Measurements from ENCODE around the gene TEKTIP1.
A peak's percentile ranks its signal among the peaks of the same experiment; 100 is the strongest.
"Not testable (repeated sequence)": the region's sequence is repeated elsewhere in the genome, so short reads cannot be mapped to it uniquely, and the experiment has no call there.

TEKTIP1 gene

DNA sequence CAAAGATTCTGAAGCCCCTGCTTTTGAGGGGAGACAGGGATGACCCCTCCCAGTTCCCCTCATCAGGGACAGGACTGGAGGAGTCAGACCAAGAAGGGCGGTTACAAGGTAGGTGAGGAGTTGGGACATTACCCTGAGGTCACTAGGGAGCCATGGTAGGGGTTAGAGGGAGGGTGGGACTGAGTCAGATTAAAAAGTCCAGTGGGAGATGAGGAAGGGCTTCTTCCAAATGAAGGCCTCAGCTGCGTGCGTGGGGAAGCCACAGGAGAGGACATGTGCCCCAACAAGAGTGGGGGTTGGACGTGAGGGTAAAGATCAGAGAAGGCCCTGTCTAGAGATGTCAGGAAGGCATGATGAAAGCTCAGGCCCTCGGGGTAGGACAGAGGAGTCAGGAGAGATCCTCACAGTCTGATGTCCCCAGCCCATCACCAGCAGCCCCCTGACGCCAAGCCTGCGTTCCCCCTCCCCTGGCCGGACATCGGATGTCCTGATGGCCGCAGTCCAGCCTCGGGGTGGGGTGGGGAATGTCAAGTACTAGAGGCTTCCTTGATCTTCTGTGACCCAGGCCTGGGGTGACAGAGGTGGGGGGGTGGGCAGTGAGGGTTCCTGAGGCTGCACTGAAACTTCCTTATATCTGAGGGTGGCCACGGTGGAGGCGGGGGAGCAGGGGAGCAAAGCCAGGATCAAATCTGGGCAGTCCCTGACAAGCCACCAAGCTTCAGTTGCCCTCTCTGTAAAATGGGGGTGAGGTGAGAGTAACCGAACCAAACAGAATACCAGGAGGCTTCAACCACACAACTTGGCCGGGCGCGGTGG, 24.9 kb downstream of the TEKTIP1 start:
- DNase-seq, result no peak

DNA sequence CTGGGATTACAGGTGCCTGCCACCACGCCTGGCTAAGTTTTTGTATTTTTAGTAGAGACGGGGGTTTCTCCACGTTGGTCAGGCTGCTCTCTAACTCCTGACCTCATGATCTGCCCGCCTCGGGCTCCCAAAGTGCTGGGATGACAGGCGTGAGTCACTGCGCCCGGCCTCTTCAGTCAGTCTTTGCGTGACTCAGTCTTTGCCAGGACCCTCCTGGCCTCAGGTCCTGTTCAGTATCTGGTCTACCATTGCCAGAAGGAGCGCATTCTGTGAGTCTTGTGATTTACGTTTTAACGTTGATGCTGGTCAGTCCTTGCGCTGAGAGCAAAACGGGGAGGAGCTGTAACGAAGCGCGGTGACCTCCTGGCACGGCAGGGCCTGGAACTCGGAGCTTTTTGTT, 26.2 kb downstream of the TEKTIP1 start:
- no peak for DNase-seq

DNA sequence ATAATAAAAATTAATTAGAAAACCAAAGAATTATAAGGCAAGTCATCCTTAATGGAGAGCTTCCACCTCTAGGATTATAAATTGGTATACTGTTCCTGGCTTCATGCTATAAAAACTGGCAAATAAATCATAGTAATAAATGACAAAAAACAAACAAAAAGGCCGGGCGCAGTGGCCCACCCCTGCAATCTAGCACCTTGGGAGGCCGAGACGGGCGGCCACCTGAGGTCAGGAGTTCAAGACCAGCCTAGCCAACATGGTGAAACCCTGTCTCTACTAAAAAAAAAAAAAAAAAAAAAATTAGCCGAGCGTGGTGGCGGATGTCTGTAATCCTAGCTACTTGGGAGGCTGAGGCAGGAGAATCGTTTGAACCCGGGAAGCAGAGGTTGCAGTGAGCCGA, 31.1 kb downstream of the TEKTIP1 start:
- DNase-seq, result not testable (repeated sequence)

DNA sequence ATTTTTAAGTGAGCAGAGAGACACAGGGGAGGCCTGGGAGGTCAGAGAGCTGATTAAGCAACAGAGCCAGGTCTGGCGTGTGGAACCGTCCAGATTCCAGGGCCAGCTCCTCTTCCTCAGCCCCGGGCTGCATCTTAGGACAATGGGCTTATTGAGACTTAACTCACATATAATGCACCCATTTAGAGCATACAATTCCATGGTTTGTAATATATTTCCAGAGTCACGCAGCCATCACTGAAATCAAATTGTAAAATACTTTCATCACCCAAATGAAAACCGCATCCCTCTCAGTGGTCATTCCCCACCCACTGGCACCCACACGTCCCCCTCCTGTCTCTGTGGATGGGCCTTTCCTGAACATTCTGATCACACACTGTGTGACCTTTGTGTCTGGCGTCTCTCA, 31.6 kb downstream of the TEKTIP1 start:
- DNase-seq, result no peak

DNA sequence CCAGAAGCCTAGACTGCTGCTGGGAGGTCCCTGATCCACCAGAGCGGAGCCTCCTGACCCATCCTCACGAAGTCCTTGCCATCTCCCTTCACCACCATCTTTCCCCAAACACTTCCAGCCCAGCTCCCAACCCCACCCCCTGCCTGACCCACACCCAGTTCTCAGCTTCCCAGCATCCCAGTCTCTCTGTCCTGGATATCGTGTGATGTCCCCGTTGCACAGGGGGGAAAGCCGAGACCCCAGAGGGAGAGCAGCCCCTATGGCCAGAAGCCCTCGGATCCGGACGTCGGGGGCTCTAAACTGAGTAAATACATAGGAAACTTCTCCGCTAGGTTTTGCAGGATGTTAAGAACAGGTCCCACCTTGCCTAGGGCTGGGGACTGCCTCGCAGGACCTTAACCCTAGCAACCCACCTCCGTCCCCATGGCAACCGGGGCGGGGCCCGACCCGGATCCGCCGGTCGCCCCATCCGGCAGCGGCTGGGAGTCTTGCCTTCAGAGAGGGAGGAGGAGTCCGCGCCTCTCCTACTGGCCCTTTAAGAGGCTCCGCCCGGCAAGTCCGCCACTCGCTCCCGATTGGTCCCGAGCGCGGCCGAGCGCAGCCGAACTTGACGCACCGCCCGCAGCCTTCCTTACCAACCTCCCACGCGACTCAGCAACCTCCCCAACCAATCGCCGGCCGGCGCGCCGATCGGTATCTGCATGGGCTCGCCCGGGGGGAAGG, 33.3 kb downstream of the TEKTIP1 start:
- DNase-seq, result peak; percentile 100

DNA sequence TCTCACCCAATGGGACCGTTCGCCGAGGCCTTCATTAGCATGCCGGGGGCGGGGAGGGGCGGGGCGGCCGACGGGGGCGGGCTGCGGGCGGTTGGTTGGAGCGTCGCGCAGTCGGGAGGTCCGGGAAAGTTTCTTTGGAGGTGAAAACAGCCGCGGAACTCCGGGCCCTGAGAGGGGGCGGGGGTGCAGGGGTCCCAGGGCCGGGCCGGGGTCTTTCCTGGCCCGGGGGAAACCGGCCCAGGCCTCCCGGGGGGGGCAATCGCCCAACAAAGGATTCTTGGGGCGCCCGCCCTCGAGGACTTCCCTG, 33.8 kb downstream of the TEKTIP1 start, which contains the start of gene HMG20B:
Gene HMG20B, plus strand, starts transcription at position 90 of the 307 bp plus-strand sequence. CDS start 366 bp downstream, outside the sequence.
- DNase-seq, result no peak

DNA sequence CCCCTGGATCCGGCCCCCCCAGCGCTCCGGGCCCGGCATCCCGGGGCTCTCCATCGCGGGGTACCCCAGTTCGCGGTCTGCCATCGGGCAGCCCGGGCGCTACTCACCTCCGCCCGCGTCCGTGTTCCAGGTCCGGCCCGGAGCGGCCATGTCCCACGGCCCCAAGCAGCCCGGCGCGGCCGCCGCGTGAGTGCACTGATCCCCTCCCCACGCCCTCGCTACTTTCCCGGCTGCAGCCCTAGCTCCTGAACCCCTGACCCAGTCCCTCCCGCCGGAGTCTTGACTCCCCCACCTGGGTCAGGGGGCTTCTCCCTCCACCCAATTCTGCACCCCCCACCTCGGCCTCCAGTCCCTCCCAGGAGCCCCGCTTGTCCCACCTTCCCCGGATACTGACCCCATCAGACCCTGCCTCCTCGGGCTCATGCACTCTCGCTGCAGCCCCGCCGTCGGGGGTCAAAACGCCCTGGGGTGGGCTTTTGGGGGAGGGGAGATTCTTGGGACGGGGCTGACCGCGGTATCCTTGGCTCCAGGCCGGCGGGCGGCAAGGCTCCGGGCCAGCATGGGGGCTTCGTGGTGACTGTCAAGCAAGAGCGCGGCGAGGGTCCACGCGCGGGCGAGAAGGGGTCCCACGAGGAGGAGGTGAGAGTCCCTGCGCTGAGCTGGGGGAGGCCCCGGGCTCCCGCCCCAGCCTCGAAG, 34.3 kb downstream of the TEKTIP1 start:
- DNase-seq, result peak; percentile 26

DNA sequence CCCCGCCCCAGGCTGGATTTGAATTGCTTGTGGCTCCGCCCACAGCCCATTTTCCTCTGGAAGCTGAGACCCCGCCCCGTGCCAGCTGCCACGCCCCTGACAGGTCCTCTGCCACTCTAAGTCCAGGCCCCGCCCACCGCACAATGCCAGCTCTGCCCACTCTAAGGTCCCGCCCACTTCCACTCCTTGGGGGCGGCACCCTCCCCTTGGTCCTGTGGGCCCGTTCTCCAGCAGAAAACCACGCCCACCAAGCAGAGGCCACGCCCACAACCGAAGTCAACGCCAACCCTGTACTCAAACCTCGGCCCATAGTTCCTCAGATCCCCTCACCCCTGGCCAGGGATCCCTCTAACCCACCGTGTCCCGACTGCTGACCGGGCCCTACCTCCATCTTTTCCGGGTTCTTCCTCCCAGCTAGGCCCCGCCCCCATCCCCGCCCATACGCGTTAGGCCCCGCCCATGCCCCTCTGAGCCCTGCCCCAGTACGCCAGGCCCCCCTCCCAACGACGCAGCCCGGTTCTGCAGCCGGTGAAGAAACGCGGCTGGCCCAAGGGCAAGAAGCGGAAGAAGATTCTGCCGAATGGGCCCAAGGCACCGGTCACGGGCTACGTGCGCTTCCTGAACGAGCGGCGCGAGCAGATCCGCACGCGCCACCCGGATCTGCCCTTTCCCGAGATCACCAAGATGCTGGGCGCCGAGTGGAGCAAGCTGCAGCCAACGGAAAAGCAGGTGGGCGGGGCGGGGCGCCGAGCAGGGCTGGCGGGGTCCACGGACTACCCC, 35.1 kb downstream of the TEKTIP1 start:
- peak; percentile 97 for DNase-seq

DNA sequence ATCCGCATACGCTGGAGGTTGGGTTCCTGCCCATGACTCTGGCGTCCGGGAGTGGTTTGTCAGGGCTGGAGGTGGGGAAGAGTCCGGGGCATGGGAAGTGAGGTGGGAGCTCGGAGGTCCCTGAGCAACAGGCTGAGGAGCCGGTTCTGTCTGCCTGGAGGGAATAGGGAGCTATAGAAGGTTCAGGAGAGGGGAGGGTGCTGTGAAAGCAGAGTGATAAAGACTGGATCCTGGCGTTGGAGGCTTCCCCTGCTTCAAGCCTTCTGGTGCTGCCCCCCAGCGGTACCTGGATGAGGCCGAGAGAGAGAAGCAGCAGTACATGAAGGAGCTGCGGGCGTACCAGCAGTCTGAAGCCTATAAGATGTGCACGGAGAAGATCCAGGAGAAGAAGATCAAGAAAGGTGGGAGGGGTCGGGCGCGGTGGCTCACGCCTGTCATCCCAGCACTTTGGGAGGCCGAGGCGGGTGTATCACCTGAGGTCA, 36.3 kb downstream of the TEKTIP1 start:
- DNase-seq, result peak; percentile 34

DNA sequence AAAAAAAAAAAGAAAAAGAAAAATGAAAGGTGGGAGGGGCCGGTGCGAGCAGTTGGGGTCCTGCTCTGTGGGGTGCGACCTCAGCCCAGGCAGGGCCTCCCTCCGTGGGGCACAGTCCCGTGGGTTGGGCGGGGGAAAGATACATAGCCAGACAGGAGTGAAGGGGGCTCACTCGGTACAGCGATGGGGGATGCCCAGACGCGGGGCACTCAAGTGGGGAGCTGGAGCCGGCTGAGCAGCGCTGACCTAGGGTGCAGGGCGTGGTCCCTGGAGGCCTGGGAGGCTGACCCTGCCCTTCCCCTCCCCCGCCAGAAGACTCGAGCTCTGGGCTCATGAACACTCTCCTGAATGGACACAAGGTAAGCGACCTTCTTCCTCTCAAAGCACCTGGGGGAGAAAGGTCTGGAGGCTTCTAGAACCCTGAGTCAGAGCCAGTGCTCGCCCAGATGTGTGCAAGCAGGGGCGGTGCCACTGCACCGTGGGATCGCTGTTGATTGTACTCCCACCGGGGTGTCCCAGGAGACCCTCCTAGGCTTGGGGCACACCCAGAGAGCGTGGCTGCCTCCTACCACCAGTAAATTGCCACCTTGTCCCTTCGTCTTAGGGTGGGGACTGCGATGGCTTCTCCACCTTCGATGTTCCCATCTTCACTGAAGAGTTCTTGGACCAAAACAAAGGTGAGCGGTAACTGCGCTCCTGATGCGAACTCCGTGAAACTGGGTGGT, 37.1 kb downstream of the TEKTIP1 start:
- no peak for DNase-seq

DNA sequence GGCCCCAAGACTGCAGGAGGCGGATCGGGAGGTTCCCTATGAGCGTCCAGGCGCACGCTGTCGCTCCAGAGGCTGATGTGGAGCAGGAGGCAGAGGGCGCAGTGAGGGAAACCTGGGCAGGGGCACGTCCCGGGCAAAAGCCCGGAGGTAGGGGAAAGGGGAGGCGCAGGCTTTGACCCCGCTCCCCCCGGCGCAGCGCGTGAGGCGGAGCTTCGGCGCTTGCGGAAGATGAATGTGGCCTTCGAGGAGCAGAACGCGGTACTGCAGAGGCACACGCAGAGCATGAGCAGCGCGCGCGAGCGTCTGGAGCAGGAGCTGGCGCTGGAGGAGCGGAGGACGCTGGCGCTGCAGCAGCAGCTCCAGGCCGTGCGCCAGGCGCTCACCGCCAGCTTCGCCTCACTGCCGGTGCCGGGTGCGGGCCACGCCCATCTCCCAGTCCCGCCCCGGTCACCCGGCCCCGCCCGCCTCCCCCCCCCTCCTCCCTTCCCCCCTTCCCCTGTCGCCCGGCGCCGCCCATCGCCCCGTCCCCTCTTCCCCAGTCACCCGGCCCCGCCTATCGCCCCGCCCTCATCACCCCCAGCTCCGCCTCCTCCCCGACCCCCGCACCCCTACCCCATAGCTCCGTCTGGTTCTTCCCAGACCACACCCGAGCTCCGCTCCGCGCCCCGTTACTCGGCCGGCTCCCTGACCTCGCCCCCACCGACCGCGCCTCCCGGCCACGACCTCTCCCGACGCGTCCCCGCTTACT, 37.9 kb downstream of the TEKTIP1 start:
- no peak for DNase-seq

DNA sequence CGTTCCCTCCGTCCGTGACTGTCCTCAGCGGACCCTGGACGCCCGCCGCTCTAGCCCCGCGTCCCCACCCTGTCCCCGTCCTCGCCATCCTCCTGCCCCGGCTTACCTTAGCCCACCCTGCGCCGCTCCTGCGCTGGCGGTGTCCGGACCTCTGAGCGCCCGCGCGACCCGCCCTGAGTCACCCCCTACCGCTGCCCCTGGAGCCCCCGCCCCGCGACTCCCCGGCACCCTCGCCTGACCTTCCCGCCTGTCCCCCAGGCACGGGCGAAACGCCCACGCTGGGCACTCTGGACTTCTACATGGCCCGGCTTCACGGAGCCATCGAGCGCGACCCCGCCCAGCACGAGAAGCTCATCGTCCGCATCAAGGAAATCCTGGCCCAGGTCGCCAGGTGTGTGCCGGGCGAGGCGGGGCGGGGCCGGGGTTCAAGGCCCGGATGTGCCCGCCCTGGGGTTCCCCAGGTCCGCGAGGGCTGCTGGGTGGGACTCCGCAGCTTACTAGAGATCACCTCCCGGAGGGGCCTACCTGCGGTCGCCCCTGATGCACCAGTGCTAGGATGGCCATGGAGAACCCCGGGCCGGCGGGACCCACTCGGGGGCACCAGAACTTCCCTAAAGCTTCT, 38.9 kb downstream of the TEKTIP1 start:
- DNase-seq, result no peak

DNA sequence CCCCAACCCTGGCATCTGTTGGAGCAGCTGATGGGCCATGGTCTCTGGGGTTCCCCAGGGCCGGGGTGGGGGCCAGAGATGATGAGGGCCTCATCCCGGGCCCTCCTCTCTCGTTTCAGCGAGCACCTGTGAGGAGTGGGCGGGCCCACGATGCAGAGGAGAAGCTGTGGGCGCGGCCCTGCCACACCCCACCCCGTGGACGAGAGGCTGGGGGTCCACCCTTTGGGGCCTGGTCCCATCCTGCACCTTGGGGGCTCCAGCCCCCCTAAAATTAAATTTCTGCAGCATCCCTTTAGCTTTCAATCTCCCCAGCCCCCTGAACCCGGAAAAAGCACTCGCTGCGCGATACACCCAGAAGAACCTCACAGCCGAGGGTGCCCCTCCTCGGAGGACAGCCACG, 39.4 kb downstream of the TEKTIP1 start:
- DNase-seq, result no peak

DNA sequence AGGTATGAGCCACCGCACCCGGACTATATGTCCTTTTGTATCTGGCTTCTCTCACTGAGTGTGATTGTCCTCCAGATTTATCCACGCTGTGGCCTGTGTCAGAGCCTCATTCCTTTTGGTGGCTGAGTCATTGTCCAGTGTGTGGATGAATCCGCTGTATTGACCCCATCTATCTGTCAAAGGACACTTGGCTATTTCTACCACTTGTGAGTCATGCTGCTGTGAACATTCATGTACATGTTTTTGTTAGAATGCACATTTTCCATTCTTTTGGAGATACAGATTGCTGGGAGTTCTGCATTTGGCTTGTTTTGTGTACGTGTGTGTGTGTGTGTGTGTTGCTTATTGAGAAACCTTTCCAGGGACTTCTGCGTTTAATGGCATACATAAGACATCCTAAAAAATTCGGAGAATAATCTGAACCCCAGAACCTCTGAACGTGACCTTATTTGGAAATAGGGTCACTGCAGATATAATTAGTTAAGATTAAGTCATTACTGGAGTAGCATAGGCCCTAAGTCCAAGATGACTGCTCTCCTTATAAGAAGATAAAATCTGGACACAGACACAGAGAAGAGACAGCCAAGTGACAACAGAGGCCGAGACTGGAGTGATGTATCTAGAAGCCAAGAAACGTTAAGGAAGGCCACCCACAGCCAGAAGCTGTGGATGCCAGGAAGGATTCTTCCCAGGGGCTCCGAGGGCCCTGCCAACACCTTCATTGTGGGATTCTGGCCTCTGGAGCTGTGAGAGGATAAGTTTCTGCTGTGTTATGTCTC, 41.4 kb downstream of the TEKTIP1 start:
- no peak for DNase-seq

DNA sequence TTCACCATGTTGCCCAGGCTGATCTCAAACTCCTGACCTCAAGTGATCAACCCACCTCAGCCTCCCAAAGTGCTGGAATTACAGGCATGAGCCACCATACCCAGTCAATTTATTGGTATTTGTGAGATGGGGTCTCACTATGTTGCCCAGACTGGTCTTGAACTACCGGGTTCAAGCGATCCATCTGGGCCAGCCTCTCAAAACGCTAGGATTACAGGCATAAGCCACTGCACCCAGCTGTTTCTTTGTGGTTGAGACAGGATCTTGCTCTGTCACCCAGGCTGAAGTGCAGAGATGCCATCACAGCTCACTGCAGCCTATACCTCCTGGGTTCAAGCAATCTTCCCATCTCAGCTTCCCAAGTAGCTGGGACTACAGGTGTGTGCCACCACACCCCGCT, 42.8 kb downstream of the TEKTIP1 start:
- not testable (repeated sequence) for DNase-seq

DNA sequence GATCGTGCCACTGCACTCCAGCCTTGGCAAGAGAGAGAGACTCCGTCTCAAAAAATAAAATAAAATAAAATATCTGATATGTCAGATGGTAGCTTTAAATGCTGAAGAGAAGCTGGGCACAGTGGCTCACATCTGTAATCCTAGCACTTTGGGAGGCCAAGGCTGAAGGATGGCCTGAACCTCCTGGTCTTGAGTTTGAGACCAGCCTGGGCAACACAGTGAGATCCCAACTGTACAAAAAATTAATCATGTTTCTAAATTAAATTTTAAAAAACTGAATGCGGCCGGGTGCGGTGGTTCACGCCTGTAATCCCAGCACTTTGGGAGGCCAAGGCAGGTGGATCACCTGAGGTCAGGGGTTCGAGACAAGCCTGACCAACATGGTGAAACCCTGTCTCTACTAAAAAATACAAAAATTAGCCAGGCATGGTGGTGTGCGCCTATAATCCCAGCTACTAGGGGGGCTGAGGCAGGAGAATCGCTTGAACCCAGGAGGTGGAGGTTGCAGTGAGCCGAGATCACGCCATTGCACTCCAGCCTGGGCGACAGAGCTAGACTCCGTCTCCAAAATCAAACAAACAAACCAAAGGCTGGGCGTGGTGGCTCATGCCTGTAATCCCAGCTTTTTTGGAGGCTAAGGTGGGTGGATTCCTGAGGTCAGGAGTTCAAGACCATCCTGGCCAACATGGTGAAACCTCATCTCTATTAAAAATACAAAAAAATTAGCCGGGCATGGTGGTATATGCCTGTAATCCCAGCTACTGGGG, 45.2 kb downstream of the TEKTIP1 start:
- not testable (repeated sequence) for DNase-seq

DNA sequence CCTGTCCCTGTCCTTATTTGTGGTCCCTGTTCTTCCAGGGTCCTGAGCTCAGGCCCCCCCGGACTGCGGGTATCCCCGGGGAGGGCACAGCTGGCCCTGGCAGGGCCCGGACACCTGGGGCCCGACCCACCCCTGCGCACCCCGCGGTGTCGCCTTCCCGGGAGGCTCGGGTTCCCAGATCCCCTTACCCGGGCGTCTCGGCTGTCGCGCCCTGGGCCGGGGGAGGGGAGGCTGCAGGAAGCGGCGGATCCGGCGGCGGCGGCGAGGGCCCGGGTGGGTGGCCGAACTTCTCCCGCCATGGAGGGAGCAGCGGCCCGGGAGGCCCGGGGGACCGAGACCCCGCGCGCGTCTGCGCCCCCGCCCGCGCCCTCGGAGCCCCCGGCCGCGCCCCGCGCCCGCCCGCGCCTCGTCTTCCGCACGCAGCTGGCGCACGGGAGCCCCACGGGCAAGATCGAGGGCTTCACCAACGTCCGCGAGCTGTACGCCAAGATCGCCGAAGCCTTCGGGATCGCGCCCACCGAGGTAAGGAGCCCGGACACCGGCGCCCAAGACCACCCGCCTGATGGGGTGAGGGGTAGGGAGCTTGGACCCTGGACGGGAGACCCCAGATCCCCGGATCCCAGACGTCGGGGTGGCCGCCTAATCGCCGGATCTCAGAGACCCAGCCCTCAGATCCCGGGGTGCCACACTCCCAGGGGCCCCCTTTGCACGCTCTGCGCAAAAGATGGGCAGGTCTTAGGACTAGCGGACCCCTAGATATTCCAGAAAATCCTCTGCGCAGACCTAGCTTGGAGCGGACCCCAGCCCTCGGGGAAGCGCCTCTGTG, 46.5 kb downstream of the TEKTIP1 start, which contains the start of gene GIPC3:
Gene GIPC3, plus strand, starts transcription at position 178 of the 826 bp plus-strand sequence. Its CDS starts 120 bp downstream, at position 298.
- no peak for DNase-seq

DNA sequence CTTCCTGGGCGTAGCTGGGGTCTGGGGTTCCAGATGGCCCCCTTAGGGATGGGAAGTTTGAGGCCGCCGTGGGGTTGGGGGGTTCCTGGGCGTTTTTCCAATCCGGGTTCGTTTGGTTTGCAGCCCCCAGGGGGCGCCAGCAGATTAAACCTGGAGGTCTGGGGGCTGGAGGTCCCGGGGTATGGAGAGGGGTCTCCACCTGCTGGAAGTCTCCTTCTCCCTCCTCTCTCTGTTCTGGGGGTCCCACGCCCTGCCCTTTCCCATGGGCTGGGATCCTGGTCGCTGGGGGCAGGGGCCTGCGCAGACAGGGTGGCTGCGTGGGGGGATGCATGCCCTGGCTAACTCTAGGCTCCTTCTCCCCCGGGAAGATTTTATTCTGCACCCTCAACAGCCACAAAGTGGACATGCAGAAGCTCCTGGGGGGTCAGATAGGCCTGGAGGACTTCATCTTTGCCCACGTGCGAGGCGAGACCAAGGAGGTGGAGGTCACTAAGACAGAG, 47.2 kb downstream of the TEKTIP1 start:
- no peak for DNase-seq

Data from activated CD4-positive, alpha-beta T cell treated with anti-CD3 and anti-CD28 coated beads, Interleukin-2, Interleukin-6, amounts not matched to agents 100 ng/mL and 50 ng/mL, durations not matched to agents 16 hours and 8 hours (primary cell).